OCI-LY7 (cell line): ENCODE results near the gene SLC25A26. TPM values are rescaled to one million over a fixed set of nuclear protein-coding genes. Genes with fewer than 3 reads are reported as not detected.

Experiments
- BruUV-seq: library from RNA; stranded (reverse); fragments of 400-500 nt; replicated peaks from 2 replicates; lab custom pipeline; 2021; lab: Mats Ljungman, UMichigan
- CTCF ChIA-PET: fragments of 300-600 bp; sonication (Branson Sonifier 250); formaldehyde crosslinking; loops from one replicate; lab custom pipeline; 2022; ENCODE audit warnings: antibody characterized with exemption; ENCODE audit not compliant: unreplicated experiment; lab: Charles Lee
- POLR2A ChIA-PET: fragments of 300-600 bp; sonication (Branson Sonifier 250); formaldehyde crosslinking; loops from one replicate; lab custom pipeline; 2022; ENCODE audit warnings: antibody characterized with exemption; lab: Charles Lee
- DNase-seq: peaks from one replicate; pipeline ENCODE4 v3.0.0-alpha.2; 2015; ENCODE audit warnings: low spot score
- H2AFZ ChIP-seq: fragments of 200-600 bp; sonication (generic), shearing (Covaris generic); 2 replicates; pipeline ENCODE4 v1.6.1; 2014; ENCODE audit warnings: mild to moderate bottlenecking, antibody characterized with exemption, low read length, moderate library complexity
- H3K27ac ChIP-seq: fragments of 200-600 bp; sonication (generic); 2 replicates; pipeline ENCODE4 v1.5.1; 2014; ENCODE audit warnings: mixed run types, low read depth, mild to moderate bottlenecking, moderate library complexity, low read length, inconsistent platforms; ENCODE audit not compliant: poor library complexity, severe bottlenecking
- H3K36me3 ChIP-seq: fragments of 200-600 bp; sonication (generic); 2 replicates; pipeline ENCODE4 v1.6.1; 2014; ENCODE audit warnings: mild to moderate bottlenecking, antibody characterized with exemption, low read length, moderate library complexity, mixed read lengths; ENCODE audit not compliant: insufficient read depth
- H3K4me1 ChIP-seq: fragments of 200-600 bp; sonication (generic); 2 replicates; pipeline ENCODE4 v1.5.1; 2014; ENCODE audit warnings: mild to moderate bottlenecking, low read length; ENCODE audit not compliant: insufficient read depth, poor library complexity, severe bottlenecking
- H3K4me2 ChIP-seq: fragments of 200-600 bp; sonication (generic); 2 replicates; pipeline ENCODE4 v1.6.1; 2014; ENCODE audit warnings: mild to moderate bottlenecking, low read length
- H3K4me3 ChIP-seq: fragments of 200-600 bp; sonication (generic); 2 replicates; pipeline ENCODE4 v1.5.1; 2014; ENCODE audit warnings: mild to moderate bottlenecking, low read depth, low read length; ENCODE audit not compliant: poor library complexity, severe bottlenecking
- H3K79me2 ChIP-seq: fragments of 200-600 bp; sonication (generic); 2 replicates; pipeline ENCODE4 v1.6.1; 2016; ENCODE audit warnings: low read depth, mild to moderate bottlenecking, low read length, moderate library complexity, mixed read lengths; ENCODE audit not compliant: insufficient read depth
- H3K9me2 ChIP-seq: fragments of 200-600 bp; sonication (generic); 2 replicates; pipeline ENCODE4 v1.6.1; 2016; ENCODE audit warnings: mild to moderate bottlenecking, low read length, mixed read lengths; ENCODE audit not compliant: insufficient read depth
- H3K9me3 ChIP-seq: fragments of 200-600 bp; sonication (generic); 2 replicates; pipeline ENCODE4 v1.6.1; 2014; ENCODE audit warnings: mild to moderate bottlenecking, mixed run types, low read length, mixed read lengths
- H4K20me1 ChIP-seq: fragments of 200-600 bp; sonication (generic); 2 replicates; pipeline ENCODE4 v1.6.1; 2014; ENCODE audit warnings: mild to moderate bottlenecking, antibody characterized with exemption, low read length, moderate library complexity, mixed read lengths; ENCODE audit not compliant: insufficient read depth
- CTCF ChIP-seq: fragments of 200-600 bp; sonication (generic); conservative IDR thresholded peaks from 2 replicates; pipeline ENCODE4 v1.5.1; 2014; ENCODE audit warnings: mild to moderate bottlenecking, antibody characterized with exemption, low read length, moderate library complexity, mixed read lengths
- EZH2phosphoT487 ChIP-seq: fragments of 200-600 bp; sonication (generic); IDR thresholded peaks from 2 replicates; pipeline ENCODE4 v1.6.1; 2018; ENCODE audit warnings: low read depth, borderline replicate concordance, mild to moderate bottlenecking, mixed run types, antibody characterized with exemption, low read length, moderate library complexity, mixed read lengths
- intact Hi-C: fragments of 100-400 bp; cut with micrococcal nuclease; formaldehyde crosslinking; loops from one replicate; pipeline ENCODE4 v1.10.0; 2022; ENCODE audit not compliant: unreplicated experiment
- total RNA-seq, 2 experiments: library from RNA; depleted of rRNA in 1 of 2; stranded (reverse); fragments of >200 nt in 1 of 2; shearing (Covaris generic) in 1 of 2; gene quantifications; 2 replicates each; pipeline ENCODE4 v1.2.3, GENCODE V29; 2014 to 2022

SLC25A26 gene
- total RNA-seq, 2 experiments from 2014 or later = 9.8 to 14.2 TPM

- intact Hi-C loops = no loop called here
- H3K9me3 ChIP-seq = no peaks in the 10 kb centered on the region
- H3K36me3 ChIP-seq = no peaks in the 10 kb centered on the region
- H4K20me1 ChIP-seq = no peaks in the 10 kb centered on the region
- H3K79me2 ChIP-seq = no peaks in the 10 kb centered on the region
- H2AFZ ChIP-seq = no peak overlapping the region
- no peaks in the 10 kb centered on the region for H3K9me2 ChIP-seq
- no TSS peak for BruUV-seq
- POLR2A ChIA-PET = no interaction called here
- TF ChIP-seq EZH2phosphoT487 (no peak), CTCF (no peak)
- CTCF ChIA-PET = no interaction called here
- DNase-seq = no peak
- H3K4me2 ChIP-seq = no peak overlapping the region
- no peaks in the 10 kb centered on the region for H3K4me1 ChIP-seq
- H3K27ac ChIP-seq = no peak overlapping the region
- no peak overlapping the region for H3K4me3 ChIP-seq
These were observed 140.6 kb downstream of the SLC25A26 start for GRCh38 chr3:66361356-66361755.

GRCh38 chr3:66362541-66362941, 141.7 kb downstream of the SLC25A26 start:
- BruUV-seq = no TSS peak
- no peak overlapping the region for H3K4me3 ChIP-seq
- no peaks in the 10 kb centered on the region for H4K20me1 ChIP-seq
- H3K9me3 ChIP-seq = no peaks in the 10 kb centered on the region
- no peaks in the 10 kb centered on the region for H3K79me2 ChIP-seq
- ChIA-PET POLR2A (interaction anchor here (0.9 kb wide), 1 partner anchor 11 kb away, joined by 3 read pairs; no protein-coding TSS in a partner anchor), CTCF (no interaction called here)
- intact Hi-C loops = no loop called here
- H3K9me2 ChIP-seq = no peaks in the 10 kb centered on the region
- H2AFZ ChIP-seq = no peak overlapping the region
- no peak for DNase-seq
- no peak for TF ChIP-seq CTCF
- no peak for TF ChIP-seq EZH2phosphoT487
- no peaks in the 10 kb centered on the region for H3K4me1 ChIP-seq
- H3K36me3 ChIP-seq = no peaks in the 10 kb centered on the region
- no peak overlapping the region for H3K4me2 ChIP-seq
- no peak overlapping the region for H3K27ac ChIP-seq

GRCh38 chr3:66363148-66363547, 142.3 kb downstream of the SLC25A26 start:
- Histone ChIP-seq H3K4me2 (no peak overlapping the region), H3K4me3 (no peak overlapping the region), H3K36me3 (no peaks in the 10 kb centered on the region), H3K27ac (no peak overlapping the region), H4K20me1 (no peaks in the 10 kb centered on the region), H3K79me2 (no peaks in the 10 kb centered on the region), H2AFZ (no peak overlapping the region), H3K9me3 (no peaks in the 10 kb centered on the region), H3K4me1 (no peaks in the 10 kb centered on the region), H3K9me2 (no peaks in the 10 kb centered on the region)
- DNase-seq = no peak
- BruUV-seq = no TSS peak
- CTCF ChIA-PET = no interaction called here
- POLR2A ChIA-PET = interaction anchor here (0.9 kb wide), 1 partner anchor 12 kb away, joined by 3 read pairs; no protein-coding TSS in a partner anchor
- TF ChIP-seq EZH2phosphoT487 (no peak), CTCF (no peak)
- intact Hi-C loops = no loop called here
